NT2/D1 (cell line): Measurements from ENCODE around the gene PRKAB1.

Experiments
- SUZ12 ChIP-seq: IDR thresholded peaks from 2 replicates; pipeline ENCODE4 v1.6.1; 2011; ENCODE audit not compliant: insufficient read length, insufficient read depth; ENCODE audit errors: extremely low read depth
- YY1 ChIP-seq: IDR thresholded peaks from 2 replicates; pipeline ENCODE4 v1.6.1; 2011; ENCODE audit not compliant: insufficient read length, insufficient read depth
- ZNF274 ChIP-seq: IDR thresholded peaks from 2 replicates; pipeline ENCODE4 v1.6.1; 2011; ENCODE audit warnings: mild to moderate bottlenecking, low read depth, low read length

DNA sequence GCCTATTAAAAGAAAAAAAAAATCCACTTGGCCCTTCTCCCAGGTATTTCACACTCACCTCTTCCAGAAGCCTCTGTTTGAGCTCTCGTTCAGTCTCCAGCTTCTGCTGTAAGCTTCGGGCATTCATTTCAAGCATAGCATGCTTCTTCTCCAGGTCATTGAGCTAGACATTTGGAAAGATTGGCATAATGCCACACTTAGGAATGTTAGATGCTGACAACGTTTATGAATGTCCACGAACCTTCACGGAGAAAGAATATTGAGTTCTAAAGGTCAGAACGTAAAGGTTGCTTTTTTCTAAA is 60.5 kb downstream of the PRKAB1 start:
- TF ChIP-seq ZNF274 (no peak), YY1 (no peak), SUZ12 (no peak)
